Fibroblast of lung (primary cell): ENCODE measurements around the gene NARF. TPM values are rescaled to one million over a fixed set of nuclear protein-coding genes. Genes with fewer than 3 reads are reported as not detected.

Experiments
- DNase-seq, 2 donors: peaks; one replicate each; pipeline versions ENCODE4 v3.0.0 to v3.0.0-alpha.2; 2010; ENCODE audit warnings: low read depth in 2 of 2
- H2AFZ ChIP-seq: 2 replicates; pipeline ENCODE4 v1.5.1; 2012; ENCODE audit warnings: low read length, control low read depth, inconsistent platforms
- H3K27ac ChIP-seq: 2 replicates; pipeline ENCODE4 v1.5.1; 2011; ENCODE audit warnings: low read length, control low read depth; ENCODE audit not compliant: insufficient read depth
- H3K27me3 ChIP-seq: 2 replicates; pipeline ENCODE4 v1.5.1; 2011; ENCODE audit warnings: mild to moderate bottlenecking, low read length; ENCODE audit not compliant: control insufficient read depth, insufficient read depth
- H3K36me3 ChIP-seq: 2 replicates; pipeline ENCODE4 v1.5.1; 2011; ENCODE audit warnings: low read length; ENCODE audit not compliant: control insufficient read depth, insufficient read depth
- H3K4me1 ChIP-seq: 2 replicates; pipeline ENCODE4 v1.5.1; 2011; ENCODE audit warnings: low read length; ENCODE audit not compliant: control insufficient read depth, insufficient read depth; ENCODE audit errors: extremely low read depth
- H3K4me2 ChIP-seq: 2 replicates; pipeline ENCODE4 v1.5.1; 2011; ENCODE audit warnings: low read length, control low read depth; ENCODE audit not compliant: insufficient read depth; ENCODE audit errors: extremely low read depth
- H3K4me3 ChIP-seq, 4 experiments: fragments of 200-600 bp in 1 of 4; sonication (generic) in 1 of 4; replicated peaks in 1 of 4; 2 replicates each; pipeline ENCODE4 v1.5.1; 2011 to 2016; ENCODE audit warnings: low read length in 4 of 4, low read depth in 3 of 4, mild to moderate bottlenecking in 3 of 4, control low read depth in 2 of 4, inconsistent platforms in 1 of 4, mixed read lengths in 1 of 4; ENCODE audit not compliant: insufficient read depth in 1 of 4; ENCODE audit errors: control extremely low read depth in 1 of 4
- H3K79me2 ChIP-seq: 2 replicates; pipeline ENCODE4 v1.5.1; 2012; ENCODE audit warnings: mild to moderate bottlenecking, low read length, inconsistent platforms; ENCODE audit not compliant: control insufficient read depth, insufficient read depth
- H3K9ac ChIP-seq: 2 replicates; pipeline ENCODE4 v1.5.1; 2011; ENCODE audit warnings: mild to moderate bottlenecking, low read length, control low read depth; ENCODE audit not compliant: insufficient read depth
- H3K9me3 ChIP-seq: 2 replicates; pipeline ENCODE4 v1.5.1; 2012; ENCODE audit warnings: low read depth, low read length; ENCODE audit not compliant: control insufficient read depth, insufficient read depth
- H4K20me1 ChIP-seq: 2 replicates; pipeline ENCODE4 v1.5.1; 2011; ENCODE audit warnings: low read length; ENCODE audit not compliant: control insufficient read depth, insufficient read depth; ENCODE audit errors: extremely low read depth
- EZH2 ChIP-seq: IDR thresholded peaks from 2 replicates; pipeline ENCODE4 v1.5.1; 2012; ENCODE audit warnings: low read length, control low read depth, mild to moderate bottlenecking; ENCODE audit errors: missing control alignments
- polyA plus RNA-seq, 2 donors: library from polyadenylated mRNA; depleted of rRNA in 1 of 2; stranded (reverse) in 1 of 2; unstranded in 1 of 2; fragments of >200 nt; gene quantifications; 2 replicates each; pipeline ENCODE4 v1.2.1, GENCODE V29; 2011 to 2012; ENCODE audit warnings: missing spikeins in 1 of 2
- total RNA-seq: library from RNA; depleted of rRNA; stranded (reverse); fragments of >200 nt; gene quantifications from 2 replicates; pipeline ENCODE4 v1.2.1, GENCODE V29; 2014
- TF ChIP-seq, protein P1 (sequence below), 2 donors: IDR thresholded peaks in 1 of 2; conservative IDR thresholded peaks in 1 of 2; 1 replicate in 1 of 2; 2 replicates in 1 of 2; pipeline ENCODE4 v1.5.1; 2011 to 2012; ENCODE audit warnings: low read length in 2 of 2, control low read depth in 1 of 2, inconsistent platforms in 1 of 2, low read depth in 1 of 2, mild to moderate bottlenecking in 1 of 2

The NARF gene
- total and polyA plus RNA-seq, 2 donors (not counting 1 experiment from before 2014, with no cell fraction given): 22.0 to 38.7 TPM

DNA sequence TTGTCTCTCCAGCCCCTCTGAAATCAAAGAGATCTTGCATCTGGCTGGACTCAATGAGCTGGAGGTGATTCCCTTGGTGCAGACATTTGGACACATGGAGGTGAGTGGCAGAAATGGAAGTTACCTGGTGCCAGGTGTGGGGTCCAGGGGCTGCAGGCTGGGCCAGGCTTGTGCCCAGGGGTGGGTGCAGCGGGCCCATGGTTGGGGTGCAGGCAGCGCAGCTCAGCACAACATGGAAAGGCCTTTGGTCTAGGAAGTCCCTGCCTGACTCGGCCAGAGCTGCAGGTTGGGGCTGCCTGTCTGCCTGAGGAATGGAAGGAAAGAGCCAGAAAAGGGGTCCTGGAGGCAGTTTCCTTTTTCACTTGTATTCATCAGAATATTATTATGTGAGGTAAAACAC is 30.0 kb upstream of the NARF start:
- H3K9ac ChIP-seq: no peak overlapping the region
- H4K20me1 ChIP-seq: no peaks in the 10 kb centered on the region
- DNase-seq: no peak
- no peak overlapping the region for H3K4me3 ChIP-seq
- H3K36me3 ChIP-seq: no peaks in the 10 kb centered on the region
- no peaks in the 10 kb centered on the region for H3K9me3 ChIP-seq
- no peak overlapping the region for H3K4me2 ChIP-seq
- no peaks in the 10 kb centered on the region for H3K4me1 ChIP-seq
- H2AFZ ChIP-seq: no peak overlapping the region
- no peak overlapping the region for H3K27ac ChIP-seq
- no peaks in the 10 kb centered on the region for H3K79me2 ChIP-seq
- no peak for TF ChIP-seq EZH2
- TF ChIP-seq, protein P1, sequence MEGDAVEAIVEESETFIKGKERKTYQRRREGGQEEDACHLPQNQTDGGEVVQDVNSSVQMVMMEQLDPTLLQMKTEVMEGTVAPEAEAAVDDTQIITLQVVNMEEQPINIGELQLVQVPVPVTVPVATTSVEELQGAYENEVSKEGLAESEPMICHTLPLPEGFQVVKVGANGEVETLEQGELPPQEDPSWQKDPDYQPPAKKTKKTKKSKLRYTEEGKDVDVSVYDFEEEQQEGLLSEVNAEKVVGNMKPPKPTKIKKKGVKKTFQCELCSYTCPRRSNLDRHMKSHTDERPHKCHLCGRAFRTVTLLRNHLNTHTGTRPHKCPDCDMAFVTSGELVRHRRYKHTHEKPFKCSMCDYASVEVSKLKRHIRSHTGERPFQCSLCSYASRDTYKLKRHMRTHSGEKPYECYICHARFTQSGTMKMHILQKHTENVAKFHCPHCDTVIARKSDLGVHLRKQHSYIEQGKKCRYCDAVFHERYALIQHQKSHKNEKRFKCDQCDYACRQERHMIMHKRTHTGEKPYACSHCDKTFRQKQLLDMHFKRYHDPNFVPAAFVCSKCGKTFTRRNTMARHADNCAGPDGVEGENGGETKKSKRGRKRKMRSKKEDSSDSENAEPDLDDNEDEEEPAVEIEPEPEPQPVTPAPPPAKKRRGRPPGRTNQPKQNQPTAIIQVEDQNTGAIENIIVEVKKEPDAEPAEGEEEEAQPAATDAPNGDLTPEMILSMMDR (conservative IDR thresholded peaks at IDR 0.05 in 1 of 2, IDR thresholded peaks at IDR 0.05 in 1 of 2; ENCODE audit: low read depth in 1 of 2, low read length in 2 of 2): no peak
- no peaks in the 10 kb centered on the region for H3K27me3 ChIP-seq

GRCh38 chr17:82429824-82430223 is 28.7 kb upstream of the NARF start:
- DNase-seq: no peak
- TF ChIP-seq, protein P1 (conservative IDR thresholded peaks at IDR 0.05 in 1 of 2, IDR thresholded peaks at IDR 0.05 in 1 of 2; ENCODE audit: low read depth in 1 of 2, low read length in 2 of 2): no peak
- no peak for TF ChIP-seq EZH2
- H3K4me1 ChIP-seq: no peaks in the 10 kb centered on the region

DNA sequence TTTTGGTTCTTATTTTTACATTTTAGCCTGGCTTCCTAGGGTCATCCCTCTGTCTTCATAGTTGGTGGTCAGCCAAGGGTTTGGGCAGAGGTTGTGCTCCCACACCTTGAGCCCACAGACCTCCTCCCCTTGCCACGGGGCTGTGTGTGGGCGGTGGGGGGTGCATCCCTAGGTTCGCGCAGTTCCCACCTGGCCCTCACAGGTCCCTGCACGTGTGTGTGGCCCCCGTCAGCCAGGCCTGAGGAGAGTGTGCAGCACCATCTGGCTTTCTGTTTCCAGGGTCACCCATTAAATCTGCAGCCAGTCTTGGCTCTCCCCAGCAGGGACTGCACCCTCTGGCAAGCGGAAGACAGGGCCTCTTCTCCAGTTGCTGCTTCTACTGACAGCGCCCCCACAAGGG is 26.5 kb upstream of the NARF start:
- Histone ChIP-seq H3K36me3 (no peaks in the 10 kb centered on the region), H3K9ac (no peak overlapping the region), H3K27me3 (no peaks in the 10 kb centered on the region), H3K4me3 (no peak overlapping the region), H3K4me2 (no peak overlapping the region), H3K4me1 (no peaks in the 10 kb centered on the region), H2AFZ (no peak overlapping the region), H3K27ac (no peak overlapping the region), H3K79me2 (no peaks in the 10 kb centered on the region), H3K9me3 (no peaks in the 10 kb centered on the region), H4K20me1 (no peaks in the 10 kb centered on the region)
- DNase-seq: no peak
- TF ChIP-seq EZH2: no peak
- TF ChIP-seq, protein P1 (conservative IDR thresholded peaks at IDR 0.05 in 1 of 2, IDR thresholded peaks at IDR 0.05 in 1 of 2; ENCODE audit: low read depth in 1 of 2, low read length in 2 of 2): no peak

More at GRCh38 chr17:82429824-82430223, 28.7 kb upstream of the NARF start:
- Histone ChIP-seq H3K27me3 (no peaks in the 10 kb centered on the region), H3K27ac (no peak overlapping the region), H3K9me3 (no peaks in the 10 kb centered on the region), H3K4me2 (no peak overlapping the region), H4K20me1 (no peaks in the 10 kb centered on the region), H2AFZ (no peak overlapping the region), H3K79me2 (no peaks in the 10 kb centered on the region), H3K9ac (no peak overlapping the region), H3K4me3 (no peak overlapping the region), H3K36me3 (no peaks in the 10 kb centered on the region)
